Measurements from ENCODE around the gene SEC14L1. TPM values are rescaled to one million over a fixed set of nuclear protein-coding genes. Genes with fewer than 3 reads are reported as not detected.

Gene SEC14L1
- total RNA-seq, 1 donor from 2014 or later = 146 TPM

GRCh38 chr17:77173104-77173503 is 32.3 kb downstream of the SEC14L1 start:
- H3K9me3 ChIP-seq = peaks cover 27% of the 10 kb centered on the region
- ATAC-seq = no peak
- H3K4me1 ChIP-seq = peaks cover 32% of the 10 kb centered on the region
- no peaks in the 10 kb centered on the region for H3K36me3 ChIP-seq
- H3K27ac ChIP-seq = no peak overlapping the region
- intact Hi-C loops (cut with DNase I) = no loop called here
- H3K4me3 ChIP-seq = no peak overlapping the region
- no peak for TF ChIP-seq CTCF (IDR thresholded peaks at IDR 0.05)
- no peaks in the 10 kb centered on the region for H3K27me3 ChIP-seq (ENCODE audit: low read depth)
- DNase-seq = no peak

- TF ChIP-seq CTCF (IDR thresholded peaks at IDR 0.05) = no peak
- H3K4me3 ChIP-seq = no peak overlapping the region
- H3K27me3 ChIP-seq (ENCODE audit: low read depth) = no peaks in the 10 kb centered on the region
- intact Hi-C loops (cut with DNase I) = no loop called here
- DNase-seq = no peak
- ATAC-seq = no peak
- peaks cover 34% of the 10 kb centered on the region for H3K4me1 ChIP-seq
- H3K36me3 ChIP-seq = no peaks in the 10 kb centered on the region
- peaks cover 22% of the 10 kb centered on the region for H3K9me3 ChIP-seq
- no peak overlapping the region for H3K27ac ChIP-seq
Measured at GRCh38 chr17:77174928-77175661, 34.3 kb downstream of the SEC14L1 start.

- no peak for TF ChIP-seq CTCF (IDR thresholded peaks at IDR 0.05)
- no peak for ATAC-seq
- H3K4me3 ChIP-seq = no peak overlapping the region
- no peak overlapping the region for H3K27ac ChIP-seq
- intact Hi-C loops (cut with DNase I) = no loop called here
- peaks cover 43% of the 10 kb centered on the region for H3K4me1 ChIP-seq
- no peak for DNase-seq
- peaks cover 22% of the 10 kb centered on the region for H3K9me3 ChIP-seq
- H3K27me3 ChIP-seq (ENCODE audit: low read depth) = no peaks in the 10 kb centered on the region
- no peaks in the 10 kb centered on the region for H3K36me3 ChIP-seq
Measured at GRCh38 chr17:77177002-77177741, 36.4 kb downstream of the SEC14L1 start.

- no peak for TF ChIP-seq CTCF (IDR thresholded peaks at IDR 0.05)
- no peak for ATAC-seq
- Histone ChIP-seq H3K4me1 (peaks cover 45% of the 10 kb centered on the region), H3K27me3 (ENCODE audit: low read depth) (no peaks in the 10 kb centered on the region), H3K36me3 (no peaks in the 10 kb centered on the region), H3K4me3 (no peak overlapping the region), H3K27ac (no peak overlapping the region), H3K9me3 (peaks cover 22% of the 10 kb centered on the region)
- no peak for DNase-seq
- intact Hi-C loops (cut with DNase I) = no loop called here
Measured at GRCh38 chr17:77178050-77178449, 37.3 kb downstream of the SEC14L1 start.

- TF ChIP-seq CTCF (IDR thresholded peaks at IDR 0.05) = no peak
- no peaks in the 10 kb centered on the region for H3K27me3 ChIP-seq (ENCODE audit: low read depth)
- ATAC-seq (no peak), DNase-seq (no peak)
- no peak overlapping the region for H3K4me3 ChIP-seq
- H3K9me3 ChIP-seq = peaks cover 20% of the 10 kb centered on the region
- peaks cover 50% of the 10 kb centered on the region for H3K4me1 ChIP-seq
- H3K27ac ChIP-seq = no peak overlapping the region
- intact Hi-C loops (cut with DNase I) = no loop called here
- H3K36me3 ChIP-seq = no peaks in the 10 kb centered on the region
Measured at GRCh38 chr17:77178563-77178962, 37.8 kb downstream of the SEC14L1 start.
